Measurements from ENCODE around the gene TEX48.

DNA sequence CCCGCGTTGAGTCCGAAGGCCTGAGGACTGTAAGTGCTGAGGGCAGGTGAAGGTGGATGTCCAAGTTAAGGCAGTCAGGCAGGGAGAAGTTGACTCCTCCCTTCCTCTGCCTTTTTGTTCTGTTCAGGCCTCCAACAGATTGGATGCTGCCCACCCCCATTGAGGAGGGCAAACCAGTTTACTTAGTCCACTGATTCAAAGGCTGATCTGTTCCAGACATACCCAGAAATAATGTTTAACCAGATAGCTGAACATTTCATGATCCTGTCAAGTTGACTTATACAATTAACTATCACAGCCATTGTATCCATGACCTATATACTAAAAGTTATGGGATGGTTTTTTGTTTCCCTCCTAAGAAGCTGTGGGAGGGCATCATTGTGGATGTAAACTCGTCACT, 8.3 kb upstream of the TEX48 start:
- TF ChIP-seq CREB5 (CRISPR knock-in tag; IDR thresholded peaks at IDR 0.05; ENCODE audit: low read depth) (no peak), TCF4 (CRISPR knock-in tag; IDR thresholded peaks at IDR 0.05; ENCODE audit: borderline replicate concordance) (no peak), BACH2 (CRISPR knock-in tag; IDR thresholded peaks at IDR 0.05; ENCODE audit: borderline replicate concordance) (no peak), SNAI2 (CRISPR knock-in tag; IDR thresholded peaks at IDR 0.05) (no peak), POU6F1 (CRISPR knock-in tag; IDR thresholded peaks at IDR 0.05; ENCODE audit: borderline replicate concordance, low read depth) (no peak), RARB (CRISPR knock-in tag; IDR thresholded peaks at IDR 0.05) (no peak)
- TF ChIP-seq, protein P1, sequence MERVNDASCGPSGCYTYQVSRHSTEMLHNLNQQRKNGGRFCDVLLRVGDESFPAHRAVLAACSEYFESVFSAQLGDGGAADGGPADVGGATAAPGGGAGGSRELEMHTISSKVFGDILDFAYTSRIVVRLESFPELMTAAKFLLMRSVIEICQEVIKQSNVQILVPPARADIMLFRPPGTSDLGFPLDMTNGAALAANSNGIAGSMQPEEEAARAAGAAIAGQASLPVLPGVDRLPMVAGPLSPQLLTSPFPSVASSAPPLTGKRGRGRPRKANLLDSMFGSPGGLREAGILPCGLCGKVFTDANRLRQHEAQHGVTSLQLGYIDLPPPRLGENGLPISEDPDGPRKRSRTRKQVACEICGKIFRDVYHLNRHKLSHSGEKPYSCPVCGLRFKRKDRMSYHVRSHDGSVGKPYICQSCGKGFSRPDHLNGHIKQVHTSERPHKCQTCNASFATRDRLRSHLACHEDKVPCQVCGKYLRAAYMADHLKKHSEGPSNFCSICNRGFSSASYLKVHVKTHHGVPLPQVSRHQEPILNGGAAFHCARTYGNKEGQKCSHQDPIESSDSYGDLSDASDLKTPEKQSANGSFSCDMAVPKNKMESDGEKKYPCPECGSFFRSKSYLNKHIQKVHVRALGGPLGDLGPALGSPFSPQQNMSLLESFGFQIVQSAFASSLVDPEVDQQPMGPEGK (CRISPR knock-in tag; IDR thresholded peaks at IDR 0.05; ENCODE audit: borderline replicate concordance) = no peak

Data from SK-N-SH treated with all-trans-retinoic acid at 6 μM for 48 hours (cell line).